ENCODE data around the gene TAF11.
"Not testable (repeated sequence)": the region's sequence is repeated elsewhere in the genome, so short reads cannot be mapped to it uniquely, and the experiment has no call there.

The TAF11 gene

GRCh38 chr6:34904990-34905613, 17.3 kb upstream of the TAF11 start:
- DNase-seq, result peak; percentile 40 to 65 (median 48)

GRCh38 chr6:34901930-34902329, 14.1 kb upstream of the TAF11 start:
- no peak for DNase-seq

- DNase-seq, result no peak
Observed at GRCh38 chr6:34900321-34901031, 12.6 kb upstream of the TAF11 start.

GRCh38 chr6:34899748-34900147, 11.9 kb upstream of the TAF11 start:
- DNase-seq, result not testable (repeated sequence)

- peak; percentile 25 to 60 (median 42) for DNase-seq
Observed at GRCh38 chr6:34897716-34898115, 9.9 kb upstream of the TAF11 start.

GRCh38 chr6:34897130-34897529, 9.3 kb upstream of the TAF11 start:
- no peak for DNase-seq

GRCh38 chr6:34894693-34895092, 6.9 kb upstream of the TAF11 start:
- no peak for DNase-seq

GRCh38 chr6:34891296-34891695, 3.5 kb upstream of the TAF11 start:
- DNase-seq, result no peak

- peak; percentile 28 to 69 (median 55) for DNase-seq
Observed at GRCh38 chr6:34890533-34890925, 2.7 kb upstream of the TAF11 start.

- DNase-seq, result peak; percentile 61 to 85 (median 72)
Observed at GRCh38 chr6:34888874-34889555, 1.2 kb upstream of the TAF11 start, which contains the start of gene ANKS1A. ANKS1A (plus strand) TSS chr6:34889255; CDS start chr6:34889403, 148 bp downstream.

- DNase-seq, result peak in 1 of 4 experiments; percentile 10
Observed at GRCh38 chr6:34888514-34888856, 643 bp upstream of the TAF11 start.

- not testable (repeated sequence) for DNase-seq
Observed at GRCh38 chr6:34885837-34886236, 2.0 kb downstream of the TAF11 start.

GRCh38 chr6:34884996-34885395, 2.8 kb downstream of the TAF11 start:
- no peak for DNase-seq

GRCh38 chr6:34884073-34884472, 3.8 kb downstream of the TAF11 start:
- not testable (repeated sequence) for DNase-seq

GRCh38 chr6:34877869-34878485, 9.9 kb downstream of the TAF11 start:
- DNase-seq, result no peak

GRCh38 chr6:34877259-34877658, 10.6 kb downstream of the TAF11 start:
- no peak for DNase-seq

- DNase-seq, result no peak
Observed at GRCh38 chr6:34876472-34876871, 11.4 kb downstream of the TAF11 start.

GRCh38 chr6:34875292-34876213, 12.3 kb downstream of the TAF11 start:
- DNase-seq, result no peak

GRCh38 chr6:34872332-34872731, 15.5 kb downstream of the TAF11 start:
- no peak for DNase-seq

GRCh38 chr6:34871853-34872252, 16.0 kb downstream of the TAF11 start:
- no peak for DNase-seq

GRCh38 chr6:34867484-34867883, 20.4 kb downstream of the TAF11 start:
- DNase-seq, result peak in 1 of 4 experiments; percentile 9

GRCh38 chr6:34866509-34866908, 21.3 kb downstream of the TAF11 start:
- DNase-seq, result no peak

All from suppressor macrophage (primary cell).